ENCODE measurements around the gene FRMD5.

- TF ChIP-seq CTCF (IDR thresholded peaks at IDR 0.05; ENCODE audit: poor library complexity, severe bottlenecking), result no peak
- no peak for TF ChIP-seq POLR2AphosphoS5 (IDR thresholded peaks at IDR 0.05)
- no peak for TF ChIP-seq EP300 (conservative IDR thresholded peaks at IDR 0.05; ENCODE audit: poor library complexity, severe bottlenecking)
- TF ChIP-seq TAF1 (IDR thresholded peaks at IDR 0.05; ENCODE audit: low read depth), result no peak
- no peak for TF ChIP-seq EZH2 (IDR thresholded peaks at IDR 0.05; ENCODE audit: borderline replicate concordance, insufficient read depth, low read length, poor library complexity, severe bottlenecking)
- no peak for TF ChIP-seq RAD21 (conservative IDR thresholded peaks at IDR 0.05)
- no peak for TF ChIP-seq MXI1 (conservative IDR thresholded peaks at IDR 0.05; ENCODE audit: poor library complexity, severe bottlenecking)
- TF ChIP-seq REST (IDR thresholded peaks at IDR 0.05; ENCODE audit: borderline replicate concordance), result no peak
Observed at GRCh38 chr15:43879386-43880355, 315.4 kb downstream of the FRMD5 start.

Data from neural cell (in vitro differentiated cells).